H1 (cell line): Measurements from ENCODE around the gene CFAP61. TPM values are rescaled to one million over a fixed set of nuclear protein-coding genes. Genes with fewer than 3 reads are reported as not detected.

Experiments
- CTCF ChIA-PET: fragments of 300-600 bp; sonication (Branson Sonifier 250); formaldehyde crosslinking; loops from one replicate; lab custom pipeline; 2021; ENCODE audit not compliant: partially characterized antibody; lab: Charles Lee
- POLR2A ChIA-PET: fragments of 300-600 bp; sonication (Branson Sonifier 250); formaldehyde crosslinking; loops from one replicate; lab custom pipeline; 2021; ENCODE audit warnings: inconsistent platforms; ENCODE audit not compliant: partially characterized antibody; lab: Charles Lee
- DNase-seq, 2 experiments: peaks; one replicate each; pipeline versions ENCODE4 v3.0.0 to v3.0.0-alpha.2; 2010 to 2022; ENCODE audit warnings: low spot score in 2 of 2, low read depth in 1 of 2, mixed read lengths in 1 of 2
- FAIRE-seq: peaks from 2 replicates; lab custom pipeline; 2011; peaks lifted over from hg19 to GRCh38; lab: Jason Lieb, UNC
- H2AFZ ChIP-seq: 2 replicates; pipeline ENCODE4 v1.8.1; 2012; ENCODE audit warnings: low read length, inconsistent platforms
- H2AK5ac ChIP-seq: 2 replicates; pipeline ENCODE4 v1.6.1; 2013; ENCODE audit warnings: low read depth, low read length
- H2BK120ac ChIP-seq: replicated peaks from 2 replicates; pipeline ENCODE3; 2013; ENCODE audit warnings: low read depth, low read length, inconsistent platforms
- H2BK12ac ChIP-seq: 2 replicates; pipeline ENCODE4 v1.6.1; 2013; ENCODE audit warnings: low read depth, low read length
- H2BK15ac ChIP-seq: 2 replicates; pipeline ENCODE4 v1.6.1; 2013; ENCODE audit warnings: low read length
- H2BK20ac ChIP-seq: 2 replicates; pipeline ENCODE4 v1.6.1; 2013; ENCODE audit warnings: low read length
- H2BK5ac ChIP-seq: 2 replicates; pipeline ENCODE4 v1.6.1; 2013; ENCODE audit warnings: low read depth, low read length
- H3K14ac ChIP-seq: 2 replicates; pipeline ENCODE4 v1.6.1; 2013; ENCODE audit warnings: inconsistent platforms; ENCODE audit not compliant: insufficient read length
- H3K18ac ChIP-seq: 2 replicates; pipeline ENCODE4 v1.6.1; 2013; ENCODE audit warnings: low read length; ENCODE audit errors: extremely low read depth
- H3K23ac ChIP-seq: 2 replicates; pipeline ENCODE4 v1.6.1; 2013; ENCODE audit warnings: inconsistent platforms; ENCODE audit not compliant: insufficient read length
- H3K23me2 ChIP-seq: 2 replicates; pipeline ENCODE4 v1.6.1; 2013; ENCODE audit warnings: low read depth, low read length
- H3K27ac ChIP-seq: 2 replicates; pipeline ENCODE4 v1.6.1; 2011; ENCODE audit warnings: low read depth, low read length, inconsistent platforms
- H3K27me3 ChIP-seq, 4 experiments: replicated peaks in 1 of 4; 1 replicate in 1 of 4; 2 replicates in 3 of 4; pipeline versions ENCODE4 v1.6.1 to v1.8.1; 2011 to 2013; ENCODE audit warnings: low read length in 3 of 4, mild to moderate bottlenecking in 3 of 4, inconsistent platforms in 2 of 4, mixed read lengths in 2 of 4, moderate library complexity in 1 of 4; ENCODE audit not compliant: control insufficient read depth in 3 of 4, insufficient read depth in 3 of 4; ENCODE audit errors: extremely low read depth in 1 of 4
- H3K36me3 ChIP-seq, 4 experiments: 2 replicates each; pipeline versions ENCODE4 v1.6.1 to v1.8.1; 2011 to 2013; ENCODE audit warnings: mild to moderate bottlenecking in 4 of 4, low read length in 3 of 4, moderate library complexity in 2 of 4, control low read depth in 1 of 4, inconsistent platforms in 1 of 4; ENCODE audit not compliant: insufficient read depth in 4 of 4, control insufficient read depth in 2 of 4
- H3K4ac ChIP-seq: replicated peaks from 2 replicates; pipeline ENCODE3; 2013; ENCODE audit warnings: low read length, low read depth, mixed read lengths, inconsistent platforms; ENCODE audit not compliant: insufficient read length
- H3K4me1 ChIP-seq, 4 experiments: replicated peaks in 1 of 4; 1 replicate in 1 of 4; 2 replicates in 3 of 4; pipeline versions ENCODE4 v1.6.1 to v1.8.1; 2011 to 2013; ENCODE audit warnings: low read length in 3 of 4, inconsistent platforms in 2 of 4, mixed read lengths in 1 of 4; ENCODE audit not compliant: insufficient read depth in 4 of 4, control insufficient read depth in 3 of 4
- H3K4me2 ChIP-seq, 2 experiments: 2 replicates each; pipeline versions ENCODE4 v1.6.1 to v1.8.1; 2011 to 2013; ENCODE audit warnings: low read depth in 2 of 2, low read length in 2 of 2, control low read depth in 1 of 2, inconsistent platforms in 1 of 2, mild to moderate bottlenecking in 1 of 2; ENCODE audit not compliant: insufficient read depth in 1 of 2
- H3K4me3 ChIP-seq, 4 experiments: fragments of 200-600, 300-600 bp in 1 of 4; sonication (generic), shearing (Covaris generic), sonication (Bioruptor Twin) in 1 of 4; 2 replicates each; pipeline versions ENCODE4 v1.5.1 to v1.8.1; 2011 to 2016; ENCODE audit warnings: low read length in 4 of 4, low read depth in 3 of 4, control low read depth in 2 of 4, inconsistent platforms in 2 of 4, mild to moderate bottlenecking in 2 of 4, mixed read lengths in 1 of 4, moderate library complexity in 1 of 4; ENCODE audit not compliant: insufficient read depth in 2 of 4; ENCODE audit errors: extremely low read depth in 1 of 4
- H3K56ac ChIP-seq: replicated peaks from 2 replicates; pipeline ENCODE3; 2013; ENCODE audit warnings: low read depth, mild to moderate bottlenecking, mixed read lengths, low read length, inconsistent platforms; ENCODE audit not compliant: insufficient read length
- H3K79me1 ChIP-seq: 2 replicates; pipeline ENCODE4 v1.6.1; 2013; ENCODE audit warnings: low read depth, low read length, control low read depth
- H3K79me2 ChIP-seq, 2 experiments: 2 replicates each; pipeline versions ENCODE4 v1.6.1 to v1.8.1; 2012 to 2013; ENCODE audit warnings: low read length in 2 of 2, mild to moderate bottlenecking in 2 of 2, inconsistent platforms in 1 of 2; ENCODE audit not compliant: insufficient read depth in 2 of 2, control insufficient read depth in 1 of 2
- H3K9ac ChIP-seq, 4 experiments: replicated peaks in 1 of 4; 1 replicate in 1 of 4; 2 replicates in 3 of 4; pipeline versions ENCODE4 v1.6.1 to v1.8.1; 2011 to 2013; ENCODE audit warnings: low read depth in 3 of 4, low read length in 3 of 4, control low read depth in 2 of 4, mild to moderate bottlenecking in 2 of 4, moderate library complexity in 2 of 4, inconsistent platforms in 1 of 4; ENCODE audit errors: extremely low read depth in 1 of 4
- H3K9me3 ChIP-seq, 2 experiments: 2 replicates each; pipeline versions ENCODE4 v1.6.1 to v1.8.1; 2012 to 2013; ENCODE audit warnings: mild to moderate bottlenecking in 2 of 2, moderate library complexity in 2 of 2, control low read depth in 1 of 2, inconsistent platforms in 1 of 2, low read depth in 1 of 2, low read length in 1 of 2, mixed read lengths in 1 of 2; ENCODE audit not compliant: insufficient read depth in 2 of 2
- H4K20me1 ChIP-seq, 2 experiments: replicated peaks in 1 of 2; 2 replicates each; pipeline versions ENCODE3 to v1.8.1; 2011 to 2013; ENCODE audit warnings: inconsistent platforms in 2 of 2, low read length in 2 of 2, mild to moderate bottlenecking in 1 of 2; ENCODE audit not compliant: insufficient read depth in 2 of 2, control insufficient read depth in 1 of 2
- H4K5ac ChIP-seq: 2 replicates; pipeline ENCODE4 v1.6.1; 2013; ENCODE audit warnings: low read length, low read depth, mixed read lengths, inconsistent platforms; ENCODE audit not compliant: insufficient read length
- H4K8ac ChIP-seq: 2 replicates; pipeline ENCODE4 v1.8.0; 2013; ENCODE audit warnings: mild to moderate bottlenecking, moderate library complexity, low read length, inconsistent platforms; ENCODE audit not compliant: insufficient read depth; ENCODE audit errors: extremely low read depth
- H4K91ac ChIP-seq: replicated peaks from 2 replicates; pipeline ENCODE3; 2013; ENCODE audit warnings: low read length, mixed read lengths, inconsistent platforms; ENCODE audit not compliant: insufficient read length
- CTBP2 ChIP-seq: IDR thresholded peaks from 2 replicates; pipeline ENCODE4 v1.7.0; 2011; ENCODE audit warnings: borderline replicate concordance, mild to moderate bottlenecking, moderate library complexity, mixed read lengths, low read length; ENCODE audit not compliant: insufficient read depth, insufficient read length
- EGR1 ChIP-seq: IDR thresholded peaks from 2 replicates; pipeline ENCODE4 v1.6.1; 2011; ENCODE audit warnings: low read depth, low read length, borderline replicate concordance
- EZH2 ChIP-seq: fragments of 200-600 bp; sonication (generic); IDR thresholded peaks from 2 replicates; pipeline ENCODE4 v1.7.1; 2012; ENCODE audit warnings: low read depth, mild to moderate bottlenecking, moderate library complexity, low read length, inconsistent platforms; ENCODE audit not compliant: severe bottlenecking
- HDAC2 ChIP-seq, 2 experiments: fragments of 300-600 bp in 1 of 2; sonication (generic) in 1 of 2; IDR thresholded peaks; 2 replicates each; pipeline ENCODE4 v1.6.1; 2011 to 2012; ENCODE audit warnings: low read depth in 2 of 2, low read length in 2 of 2, mild to moderate bottlenecking in 2 of 2, moderate library complexity in 2 of 2, borderline replicate concordance in 1 of 2, inconsistent platforms in 1 of 2
- JUND ChIP-seq: IDR thresholded peaks from 2 replicates; pipeline ENCODE4 v1.6.1; 2011; ENCODE audit warnings: mild to moderate bottlenecking, improper control_type of control experiment, low read length
- KDM5A ChIP-seq: fragments of 200-600 bp; IDR thresholded peaks from 2 replicates; pipeline ENCODE4 v1.7.1; 2012; ENCODE audit warnings: mild to moderate bottlenecking, low read length, inconsistent platforms, mixed read lengths
- SAP30 ChIP-seq: fragments of 300-600 bp; sonication (generic); IDR thresholded peaks from 2 replicates; pipeline ENCODE4 v1.7.1; 2012; ENCODE audit warnings: low read length, moderate library complexity, mild to moderate bottlenecking, inconsistent platforms; ENCODE audit not compliant: insufficient read depth, insufficient replicate concordance
- SRF ChIP-seq: IDR thresholded peaks from 2 replicates; pipeline ENCODE4 v1.6.1; 2011; ENCODE audit warnings: mild to moderate bottlenecking, low read depth, low read length, moderate library complexity
- TAF7 ChIP-seq: optimal IDR thresholded peaks from 2 replicates; pipeline ENCODE3; 2011; ENCODE audit warnings: low read depth, mild to moderate bottlenecking, inconsistent platforms, low read length, moderate library complexity, borderline replicate concordance
- WGBS, 2 experiments: shearing (Covaris generic) in 1 of 2; methylation state at CpG; one replicate each; pipeline versions ENCODE4 v1.1.6 to v1.1.7; 2013 to 2015; ENCODE audit warnings: low lambda C conversion rate in 2 of 2, mixed read lengths in 2 of 2, inconsistent platforms in 1 of 2, low coverage in 1 of 2, missing lambda C conversion rate in 1 of 2; ENCODE audit not compliant: insufficient replicate concordance in 2 of 2, insufficient coverage in 1 of 2, insufficient read length in 1 of 2; ENCODE audit errors: extremely low coverage in 1 of 2, missing lambda C conversion rate in 1 of 2; 5-methylcytosine and 5-hydroxymethylcytosine counted together
- polyA plus RNA-seq, 7 experiments: library from polyadenylated mRNA; depleted of rRNA in 3 of 7; stranded (reverse) in 5 of 7; unstranded in 2 of 7; fragments of >200 nt in 5 of 7; fragments of 200-250 nt in 2 of 7; gene quantifications; 1 replicate in 5 of 7; 2 replicates in 1 of 7; 4 replicates in 1 of 7; pipeline versions ENCODE4 v1.2.1 to v1.2.3, GENCODE V29; 2011 to 2013; ENCODE audit warnings: missing spikeins in 2 of 7, mixed read lengths in 2 of 7
- total RNA-seq: library from RNA; stranded (reverse); fragmentation: NEBNext Ultra II Directional; extraction: Animal tissue kit (Norgen Biotek cat#: 25700); gene quantifications from 2 replicates; pipeline ENCODE4 v1.2.1, GENCODE V29; 2021
- TF ChIP-seq, protein P1 (sequence below): IDR thresholded peaks from 2 replicates; pipeline ENCODE4 v1.6.1; 2012; ENCODE audit warnings: low read length, inconsistent platforms
- TF ChIP-seq, protein P2 (sequence below): IDR thresholded peaks from 2 replicates; pipeline ENCODE4 v1.6.1; 2011; ENCODE audit warnings: low read depth, mild to moderate bottlenecking, low read length; ENCODE audit not compliant: insufficient read depth

CFAP61 gene
- total and polyA plus RNA-seq, 2 of the 8 experiments (the other 6 are each of a cell fraction or from before 2014, with no cell fraction given), result 0.29 to 0.61 TPM

DNA sequence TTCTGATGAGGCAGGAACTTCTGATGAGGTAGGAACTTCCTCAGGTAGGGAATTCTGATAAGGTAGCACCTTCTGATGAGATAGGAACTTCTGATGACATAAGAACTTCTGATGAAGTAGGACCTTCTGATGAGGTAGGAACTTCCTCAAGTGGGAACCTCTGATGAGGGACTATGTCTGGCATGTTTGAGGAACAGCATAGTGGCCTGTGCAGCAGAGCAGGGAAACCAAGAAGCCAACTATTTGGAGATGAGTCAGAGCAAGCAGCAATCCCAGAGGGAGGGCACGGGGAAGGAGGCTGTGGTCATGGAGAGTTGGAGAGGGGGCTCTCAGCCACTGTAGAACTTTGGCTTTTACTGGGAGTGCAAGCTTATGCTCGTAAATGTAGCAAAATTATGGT is 132.4 kb downstream of the CFAP61 start:
- WGBS, 2 experiments, result 83% methylated on average over 2 of the region's 2 CpGs; no CpG with 5 or more reads in 1 of the 2 experiments
- H4K8ac ChIP-seq, result no peak overlapping the region
- no peak for DNase-seq
- no peak overlapping the region for H2AFZ ChIP-seq
- no peaks in the 10 kb centered on the region for H3K79me2 ChIP-seq
- FAIRE-seq, result no peak
- no peak overlapping the region for H3K9ac ChIP-seq
- H3K27ac ChIP-seq, result no peak overlapping the region
- no peak overlapping the region for H2BK120ac ChIP-seq
- H4K5ac ChIP-seq, result no peak overlapping the region
- no peak overlapping the region for H2BK15ac ChIP-seq
- ChIA-PET CTCF (interaction anchor here (1.3 to 2.2 kb wide), 4 partner anchors 11 to 54 kb away, joined by 3 to 10 read pairs (median 3); no protein-coding TSS in a partner anchor), POLR2A (no interaction called here)
- H3K4me2 ChIP-seq, result no peak overlapping the region
- H3K4me3 ChIP-seq, result no peak overlapping the region
- no peak overlapping the region for H2AK5ac ChIP-seq
- H3K23ac ChIP-seq, result no peak overlapping the region
- H3K4me1 ChIP-seq, result 0 out of 7 replicates have a peak, but pooled peaks cover 0 to 2% (median 0%) of the 10 kb centered on the region in 4 experiments
- no peaks in the 10 kb centered on the region for H3K79me1 ChIP-seq
- no peaks in the 10 kb centered on the region for H4K20me1 ChIP-seq
- no peak overlapping the region for H3K18ac ChIP-seq
- H2BK20ac ChIP-seq, result no peak overlapping the region
- H3K9me3 ChIP-seq, result no peaks in the 10 kb centered on the region
- no peaks in the 10 kb centered on the region for H3K36me3 ChIP-seq
- H3K56ac ChIP-seq, result no peak overlapping the region
- H4K91ac ChIP-seq, result no peak overlapping the region
- no peak overlapping the region for H3K4ac ChIP-seq
- no peak overlapping the region for H2BK5ac ChIP-seq
- no peak overlapping the region for H2BK12ac ChIP-seq
- no peaks in the 10 kb centered on the region for H3K23me2 ChIP-seq
- no peaks in the 10 kb centered on the region for H3K27me3 ChIP-seq
- H3K14ac ChIP-seq, result no peak overlapping the region
- TF ChIP-seq SAP30 (no peak), TAF7 (no peak), HDAC2 (IDR thresholded peaks at IDR 0.05; ENCODE audit: borderline replicate concordance in 1 of 2, low read depth in 2 of 2, low read length in 2 of 2) (no peak), EZH2 (no peak), EGR1 (no peak), KDM5A (no peak), CTBP2 (no peak), JUND (no peak), SRF (no peak)
- TF ChIP-seq, protein P1, sequence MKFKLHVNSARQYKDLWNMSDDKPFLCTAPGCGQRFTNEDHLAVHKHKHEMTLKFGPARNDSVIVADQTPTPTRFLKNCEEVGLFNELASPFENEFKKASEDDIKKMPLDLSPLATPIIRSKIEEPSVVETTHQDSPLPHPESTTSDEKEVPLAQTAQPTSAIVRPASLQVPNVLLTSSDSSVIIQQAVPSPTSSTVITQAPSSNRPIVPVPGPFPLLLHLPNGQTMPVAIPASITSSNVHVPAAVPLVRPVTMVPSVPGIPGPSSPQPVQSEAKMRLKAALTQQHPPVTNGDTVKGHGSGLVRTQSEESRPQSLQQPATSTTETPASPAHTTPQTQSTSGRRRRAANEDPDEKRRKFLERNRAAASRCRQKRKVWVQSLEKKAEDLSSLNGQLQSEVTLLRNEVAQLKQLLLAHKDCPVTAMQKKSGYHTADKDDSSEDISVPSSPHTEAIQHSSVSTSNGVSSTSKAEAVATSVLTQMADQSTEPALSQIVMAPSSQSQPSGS, result no peak
- TF ChIP-seq, protein P2, sequence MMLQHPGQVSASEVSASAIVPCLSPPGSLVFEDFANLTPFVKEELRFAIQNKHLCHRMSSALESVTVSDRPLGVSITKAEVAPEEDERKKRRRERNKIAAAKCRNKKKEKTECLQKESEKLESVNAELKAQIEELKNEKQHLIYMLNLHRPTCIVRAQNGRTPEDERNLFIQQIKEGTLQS, result no peak
